Measurements from ENCODE around the gene RANBP10. TPM values are rescaled to one million over a fixed set of nuclear protein-coding genes. Genes with fewer than 3 reads are reported as not detected.

RANBP10 gene
- total and polyA plus RNA-seq, 2 of the 13 experiments (the other 11 are each of a cell fraction or from before 2014, with no cell fraction given): 9.2 to 22.7 TPM

DNA sequence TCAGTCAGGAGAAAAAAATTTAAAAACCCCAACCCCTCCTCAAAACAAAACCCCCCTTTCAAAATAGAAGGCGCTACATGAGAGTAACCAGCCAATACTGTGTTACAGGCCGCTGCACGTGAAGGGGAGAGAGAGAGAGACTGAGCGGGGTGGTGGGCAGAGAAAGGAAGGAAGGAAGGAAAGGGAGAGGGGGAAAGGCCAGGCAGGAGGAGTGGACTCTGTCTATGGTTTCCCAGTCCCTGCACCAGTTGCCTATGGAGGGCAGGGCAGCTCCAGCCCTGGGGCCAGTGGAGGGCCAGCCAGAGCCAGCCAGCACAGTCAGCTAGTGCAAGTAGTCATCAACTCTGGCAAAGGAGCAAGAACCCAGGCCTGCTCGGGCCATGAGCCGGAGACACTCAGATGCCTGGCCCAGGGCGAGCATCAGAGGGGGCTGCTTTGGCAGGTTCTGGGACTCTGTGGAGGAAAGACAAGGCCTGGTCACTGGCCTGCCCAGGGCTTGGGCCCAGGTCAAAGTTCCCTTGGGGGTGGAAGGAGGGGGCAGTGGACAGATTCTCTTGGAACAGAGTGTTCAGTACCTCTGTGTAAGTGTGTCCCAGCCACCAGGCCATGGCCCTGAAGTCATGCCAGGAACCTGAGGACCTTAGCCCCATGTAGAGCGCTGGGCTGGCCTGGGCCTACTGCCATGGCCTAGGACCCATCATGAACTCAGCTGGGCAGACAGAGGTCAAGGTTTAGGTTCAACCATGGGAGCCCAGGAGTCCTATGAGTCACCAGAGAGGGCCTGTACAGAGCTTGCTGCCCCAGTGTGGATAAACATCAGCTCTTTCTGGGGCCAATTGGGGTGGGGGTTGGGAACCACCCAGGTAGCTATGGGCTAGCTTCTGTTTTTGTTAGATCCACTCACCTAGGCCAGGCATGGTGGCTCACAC lies 80.0 kb downstream of the RANBP10 start (continued):
- TF ChIP-seq, protein P1, sequence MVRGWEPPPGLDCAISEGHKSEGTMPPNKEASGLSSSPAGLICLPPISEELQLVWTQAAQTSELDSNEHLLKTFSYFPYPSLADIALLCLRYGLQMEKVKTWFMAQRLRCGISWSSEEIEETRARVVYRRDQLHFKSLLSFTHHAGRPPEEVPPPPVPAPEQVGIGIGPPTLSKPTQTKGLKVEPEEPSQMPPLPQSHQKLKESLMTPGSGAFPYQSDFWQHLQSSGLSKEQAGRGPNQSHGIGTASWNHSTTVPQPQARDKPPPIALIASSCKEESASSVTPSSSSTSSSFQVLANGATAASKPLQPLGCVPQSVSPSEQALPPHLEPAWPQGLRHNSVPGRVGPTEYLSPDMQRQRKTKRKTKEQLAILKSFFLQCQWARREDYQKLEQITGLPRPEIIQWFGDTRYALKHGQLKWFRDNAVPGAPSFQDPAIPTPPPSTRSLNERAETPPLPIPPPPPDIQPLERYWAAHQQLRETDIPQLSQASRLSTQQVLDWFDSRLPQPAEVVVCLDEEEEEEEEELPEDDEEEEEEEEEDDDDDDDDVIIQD (CRISPR knock-in tag; IDR thresholded peaks at IDR 0.05; ENCODE audit: low read depth): peak; percentile 78
- TF ChIP-seq CBX5 (CRISPR knock-in tag; IDR thresholded peaks at IDR 0.05; ENCODE audit: borderline replicate concordance): no peak
- TF ChIP-seq SMAD3 (CRISPR knock-in tag; IDR thresholded peaks at IDR 0.05): peak; percentile 69; the same call in 1 of the 2 replicates
- TF ChIP-seq, protein P2, sequence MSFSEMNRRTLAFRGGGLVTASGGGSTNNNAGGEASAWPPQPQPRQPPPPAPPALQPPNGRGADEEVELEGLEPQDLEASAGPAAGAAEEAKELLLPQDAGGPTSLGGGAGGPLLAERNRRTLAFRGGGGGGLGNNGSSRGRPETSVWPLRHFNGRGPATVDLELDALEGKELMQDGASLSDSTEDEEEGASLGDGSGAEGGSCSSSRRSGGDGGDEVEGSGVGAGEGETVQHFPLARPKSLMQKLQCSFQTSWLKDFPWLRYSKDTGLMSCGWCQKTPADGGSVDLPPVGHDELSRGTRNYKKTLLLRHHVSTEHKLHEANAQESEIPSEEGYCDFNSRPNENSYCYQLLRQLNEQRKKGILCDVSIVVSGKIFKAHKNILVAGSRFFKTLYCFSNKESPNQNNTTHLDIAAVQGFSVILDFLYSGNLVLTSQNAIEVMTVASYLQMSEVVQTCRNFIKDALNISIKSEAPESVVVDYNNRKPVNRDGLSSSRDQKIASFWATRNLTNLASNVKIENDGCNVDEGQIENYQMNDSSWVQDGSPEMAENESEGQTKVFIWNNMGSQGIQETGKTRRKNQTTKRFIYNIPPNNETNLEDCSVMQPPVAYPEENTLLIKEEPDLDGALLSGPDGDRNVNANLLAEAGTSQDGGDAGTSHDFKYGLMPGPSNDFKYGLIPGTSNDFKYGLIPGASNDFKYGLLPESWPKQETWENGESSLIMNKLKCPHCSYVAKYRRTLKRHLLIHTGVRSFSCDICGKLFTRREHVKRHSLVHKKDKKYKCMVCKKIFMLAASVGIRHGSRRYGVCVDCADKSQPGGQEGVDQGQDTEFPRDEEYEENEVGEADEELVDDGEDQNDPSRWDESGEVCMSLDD (CRISPR knock-in tag; IDR thresholded peaks at IDR 0.05; ENCODE audit: borderline replicate concordance): no peak
- TF ChIP-seq ISL2 (CRISPR knock-in tag; IDR thresholded peaks at IDR 0.05): no peak
- peak; percentile 10; the same call in 1 of the 2 replicates for TF ChIP-seq BCL6 (CRISPR knock-in tag; IDR thresholded peaks at IDR 0.05)
- no peak for TF ChIP-seq ZNF589 (CRISPR knock-in tag; conservative IDR thresholded peaks at IDR 0.05)
- TF ChIP-seq, protein P3, sequence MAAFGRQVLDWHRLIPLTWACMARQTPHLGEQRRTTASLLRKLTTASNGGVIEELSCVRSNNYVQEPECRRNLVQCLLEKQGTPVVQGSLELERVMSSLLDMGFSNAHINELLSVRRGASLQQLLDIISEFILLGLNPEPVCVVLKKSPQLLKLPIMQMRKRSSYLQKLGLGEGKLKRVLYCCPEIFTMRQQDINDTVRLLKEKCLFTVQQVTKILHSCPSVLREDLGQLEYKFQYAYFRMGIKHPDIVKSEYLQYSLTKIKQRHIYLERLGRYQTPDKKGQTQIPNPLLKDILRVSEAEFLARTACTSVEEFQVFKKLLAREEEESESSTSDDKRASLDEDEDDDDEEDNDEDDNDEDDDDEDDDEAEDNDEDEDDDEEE (CRISPR knock-in tag; IDR thresholded peaks at IDR 0.05): peak; percentile 72; the same call in 1 of the 2 replicates
- TF ChIP-seq ATF7-NPFF (CRISPR knock-in tag; IDR thresholded peaks at IDR 0.05; ENCODE audit: low read depth): 0 out of 2 replicates have a peak, but pooled peaks have one; percentile 43
- no peak for TF ChIP-seq ZNF562 (CRISPR knock-in tag; IDR thresholded peaks at IDR 0.05; ENCODE audit: borderline replicate concordance)
- TF ChIP-seq MLLT10 (CRISPR knock-in tag; IDR thresholded peaks at IDR 0.05): no peak
- TF ChIP-seq ZNF746 (CRISPR knock-in tag; IDR thresholded peaks at IDR 0.05): no peak; the same call in 1 of the 2 replicates
- no peak for TF ChIP-seq KDM4B (CRISPR knock-in tag; IDR thresholded peaks at IDR 0.05)
- TF ChIP-seq MEIS2 (CRISPR knock-in tag; IDR thresholded peaks at IDR 0.05): 0 out of 2 replicates have a peak, but pooled peaks have one; percentile 1
- TF ChIP-seq ARID3A (IDR thresholded peaks at IDR 0.05; ENCODE audit: low read depth, low read length): no peak
- no peak for TF ChIP-seq POLR2AphosphoS2 (IDR thresholded peaks at IDR 0.05; ENCODE audit: low read depth, low read length)
- TF ChIP-seq, protein P4, sequence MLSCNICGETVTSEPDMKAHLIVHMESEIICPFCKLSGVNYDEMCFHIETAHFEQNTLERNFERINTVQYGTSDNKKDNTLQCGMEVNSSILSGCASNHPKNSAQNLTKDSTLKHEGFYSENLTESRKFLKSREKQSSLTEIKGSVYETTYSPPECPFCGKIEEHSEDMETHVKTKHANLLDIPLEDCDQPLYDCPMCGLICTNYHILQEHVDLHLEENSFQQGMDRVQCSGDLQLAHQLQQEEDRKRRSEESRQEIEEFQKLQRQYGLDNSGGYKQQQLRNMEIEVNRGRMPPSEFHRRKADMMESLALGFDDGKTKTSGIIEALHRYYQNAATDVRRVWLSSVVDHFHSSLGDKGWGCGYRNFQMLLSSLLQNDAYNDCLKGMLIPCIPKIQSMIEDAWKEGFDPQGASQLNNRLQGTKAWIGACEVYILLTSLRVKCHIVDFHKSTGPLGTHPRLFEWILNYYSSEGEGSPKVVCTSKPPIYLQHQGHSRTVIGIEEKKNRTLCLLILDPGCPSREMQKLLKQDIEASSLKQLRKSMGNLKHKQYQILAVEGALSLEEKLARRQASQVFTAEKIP (CRISPR knock-in tag; IDR thresholded peaks at IDR 0.05; ENCODE audit: borderline replicate concordance): no peak
- TF ChIP-seq FOXM1 (CRISPR knock-in tag; IDR thresholded peaks at IDR 0.05): no peak
- peak; percentile 80 for TF ChIP-seq ZMYM3 (CRISPR knock-in tag; IDR thresholded peaks at IDR 0.05)

Measured in HepG2 (cell line).